GM21576 (cell line): ENCODE data around the gene ABCC4.
"Not testable (repeated sequence)": the region's sequence is repeated elsewhere in the genome, so short reads cannot be mapped to it uniquely, and the experiment has no call there.

Experiments used
- ATAC-seq: cut with Tn5 transposase; IDR thresholded peaks from one replicate; pipeline ENCODE4 v1.9.1; 2021; ENCODE audit warnings: mild to moderate bottlenecking, moderate library complexity; ENCODE audit not compliant: unreplicated experiment

ABCC4 gene

GRCh38 chr13:95229855-95230254 is 71.4 kb downstream of the ABCC4 start:
- ATAC-seq, result no peak

DNA sequence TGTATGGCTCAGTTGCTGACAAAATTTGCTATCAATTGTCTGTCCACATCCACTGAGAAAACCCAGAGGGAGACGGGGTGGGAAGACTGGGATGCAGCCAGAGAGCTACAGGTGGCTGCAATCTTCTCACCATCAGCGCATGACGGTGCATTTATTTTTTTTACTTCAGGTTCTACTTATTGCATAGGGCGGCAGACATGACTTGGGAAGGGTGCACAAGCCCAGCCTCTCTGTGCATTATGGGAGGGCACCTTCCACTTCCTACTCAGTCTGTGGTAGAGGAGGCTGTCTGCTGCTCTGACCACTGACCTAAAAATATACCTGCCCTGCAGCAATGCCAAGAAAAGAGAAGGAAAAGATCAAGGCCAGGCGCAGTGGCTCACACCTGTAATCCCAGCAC is 73.1 kb downstream of the ABCC4 start:
- ATAC-seq, result no peak

- peak; percentile 81 for ATAC-seq
Measured at GRCh38 chr13:95226932-95227695, 74.1 kb downstream of the ABCC4 start.

GRCh38 chr13:95226476-95226875 is 74.8 kb downstream of the ABCC4 start:
- peak; percentile 16 for ATAC-seq

DNA sequence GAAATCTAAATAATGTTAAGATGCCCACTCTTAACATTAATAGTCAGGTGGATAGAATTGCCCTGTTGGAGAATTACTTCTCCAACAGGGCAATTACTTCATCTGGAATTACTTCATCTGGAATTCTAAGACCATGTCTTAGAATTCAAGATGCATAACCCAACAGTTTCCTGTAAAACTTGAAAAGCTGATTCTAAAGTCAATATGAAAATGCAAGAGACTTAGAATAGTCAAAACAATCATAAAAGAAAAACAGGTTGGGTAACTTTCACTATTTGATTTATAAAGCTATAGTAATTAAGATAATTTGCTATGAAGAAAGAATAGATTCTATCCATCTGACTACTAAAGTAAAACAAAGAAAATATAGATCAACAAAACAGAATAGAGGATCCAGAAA is 75.2 kb downstream of the ABCC4 start:
- ATAC-seq, result no peak

DNA sequence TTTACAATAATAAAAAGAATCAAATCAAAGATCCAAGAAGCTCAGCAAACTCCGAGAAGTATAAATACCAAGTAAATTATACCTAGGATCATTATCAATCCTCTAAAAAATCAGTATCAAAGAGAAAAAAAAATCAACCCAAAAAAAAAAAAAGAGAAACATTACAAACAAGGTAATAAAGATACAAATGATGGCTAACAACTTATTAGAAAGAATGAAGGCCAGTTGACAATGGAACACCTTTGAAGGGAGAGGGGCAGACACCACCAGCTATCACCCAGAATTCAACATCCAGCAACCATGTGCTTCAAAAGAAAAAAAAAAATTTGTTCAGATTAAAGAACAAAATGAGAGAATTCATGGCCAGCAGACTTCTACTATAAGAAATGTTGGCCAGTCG is 77.2 kb downstream of the ABCC4 start:
- no peak for ATAC-seq

GRCh38 chr13:95222733-95223018 is 78.6 kb downstream of the ABCC4 start:
- peak; percentile 27 for ATAC-seq

DNA sequence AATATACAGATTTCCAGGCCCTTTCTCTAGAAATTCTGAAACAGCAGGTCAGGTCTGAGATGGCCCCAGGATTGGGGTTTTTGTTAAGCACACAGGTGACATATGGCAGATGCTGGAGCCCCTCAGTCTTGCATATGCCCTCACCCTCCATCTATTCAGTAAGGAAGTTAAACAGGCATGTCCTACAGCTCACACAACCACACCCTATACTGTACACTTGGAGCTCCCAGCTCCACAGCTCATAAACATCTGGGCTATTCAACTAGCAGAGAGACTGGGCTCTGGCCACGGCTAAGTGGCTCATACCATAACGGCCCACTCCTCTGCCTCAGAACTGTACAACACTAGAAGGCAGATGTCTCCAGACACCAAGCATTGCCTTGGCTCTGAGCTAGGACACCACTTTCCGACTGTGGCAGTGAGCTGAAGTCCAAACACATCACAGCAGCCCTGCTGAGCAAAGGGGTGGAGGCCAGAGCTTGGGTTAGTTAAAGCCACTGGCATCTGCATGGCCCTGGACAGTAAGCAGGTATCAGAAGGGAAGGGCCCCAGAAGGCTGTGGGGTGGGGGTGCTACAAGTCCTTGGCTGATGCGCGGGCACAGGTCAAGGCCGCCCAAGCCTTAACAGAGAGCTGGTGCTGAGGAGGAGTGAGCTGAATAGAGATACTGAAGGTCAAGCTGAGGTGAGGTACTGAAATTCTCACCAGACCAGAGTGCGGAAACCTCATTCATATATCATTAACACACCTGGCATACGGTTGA is 79.1 kb downstream of the ABCC4 start:
- peak; percentile 33 for ATAC-seq

- no peak for ATAC-seq
Measured at GRCh38 chr13:95220611-95221010, 80.6 kb downstream of the ABCC4 start.

GRCh38 chr13:95217920-95218830 is 83.1 kb downstream of the ABCC4 start:
- no peak for ATAC-seq

GRCh38 chr13:95216182-95216581 is 85.1 kb downstream of the ABCC4 start:
- ATAC-seq, result no peak

DNA sequence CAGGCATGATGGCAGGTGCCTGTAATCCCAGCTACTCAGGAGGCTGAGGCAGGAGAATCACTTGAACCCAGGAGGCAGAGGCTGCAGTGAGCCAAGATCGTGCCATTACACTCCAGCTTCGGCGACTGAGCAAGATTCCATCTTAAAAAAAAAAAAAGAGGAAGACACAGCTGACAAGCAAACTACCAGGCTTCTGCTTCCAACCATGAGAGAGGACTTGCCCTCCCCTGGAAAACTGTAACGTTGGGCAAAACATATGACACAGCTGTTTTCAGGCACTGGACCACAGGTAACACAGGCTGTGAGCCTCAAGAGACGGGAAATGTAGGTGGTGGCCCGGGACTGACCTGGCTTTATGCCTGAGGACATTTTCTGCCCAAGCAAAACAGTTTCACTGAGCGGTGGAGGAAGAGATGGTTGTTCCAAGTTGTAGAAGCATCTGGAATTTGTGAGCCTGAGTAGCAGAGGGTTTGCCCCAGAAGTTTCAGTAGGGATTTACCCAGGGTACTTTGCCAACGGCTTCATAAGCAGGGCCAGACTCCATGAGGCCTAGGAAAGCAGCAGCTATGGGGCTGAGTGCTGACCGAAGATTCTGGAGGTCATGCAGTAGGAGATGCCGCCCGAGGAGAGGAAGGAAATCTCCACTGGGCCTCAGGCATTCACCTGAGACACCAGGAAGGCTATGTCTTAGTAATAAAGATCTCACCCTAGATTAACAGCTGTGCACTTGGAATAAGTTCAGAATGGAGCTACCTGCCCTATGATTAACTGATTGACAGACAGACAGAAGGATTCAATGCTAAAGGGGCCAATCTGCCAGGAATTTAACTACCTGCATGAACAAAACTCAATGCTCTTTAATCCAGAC is 88.0 kb downstream of the ABCC4 start:
- no peak for ATAC-seq

DNA sequence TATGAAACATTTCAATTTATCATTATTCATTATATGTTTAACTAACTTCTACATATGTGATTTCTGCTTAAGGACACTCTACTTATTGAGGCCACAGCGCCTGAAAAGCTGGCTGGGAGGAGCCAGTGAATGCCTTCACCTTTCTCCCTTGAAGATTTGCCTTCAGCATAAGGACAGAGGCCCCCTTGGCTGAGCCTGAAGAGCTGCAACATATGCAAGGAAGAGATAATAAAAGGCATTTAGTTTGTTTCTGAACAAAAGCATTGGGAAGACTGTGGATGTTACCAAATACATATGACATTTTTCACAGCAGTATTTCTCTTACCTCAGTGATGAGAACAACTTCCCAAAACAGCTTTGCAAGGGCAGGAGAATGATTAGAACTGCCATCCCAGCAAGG is 92.1 kb downstream of the ABCC4 start:
- ATAC-seq, result no peak

DNA sequence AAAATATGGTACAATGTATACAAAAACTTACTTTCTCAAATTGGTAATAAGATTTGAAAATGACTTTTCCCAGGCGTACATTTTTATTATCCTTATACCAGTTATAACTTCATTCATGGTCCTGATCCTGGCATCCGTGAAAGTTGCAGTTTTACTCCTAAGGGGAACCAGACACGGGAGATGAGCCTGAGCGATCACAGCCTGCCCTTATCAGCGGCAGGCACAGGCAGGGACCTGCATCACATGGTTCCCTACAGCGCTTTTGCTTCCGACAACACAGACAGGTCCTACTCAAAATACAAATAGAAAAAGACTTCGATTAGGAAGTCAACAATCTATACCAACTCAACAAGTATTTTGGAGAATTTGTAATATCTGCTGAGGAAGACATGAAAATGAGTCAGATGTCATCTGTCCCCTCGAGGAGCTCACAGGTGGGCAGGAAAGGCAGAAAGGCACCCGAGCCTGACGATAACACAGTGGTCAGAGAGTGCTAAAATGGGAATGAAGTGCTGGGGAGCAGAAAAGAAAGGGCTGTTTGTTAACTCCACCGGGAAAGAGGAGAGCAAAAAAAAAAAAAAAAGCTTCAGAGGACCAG is 93.4 kb downstream of the ABCC4 start:
- peak; percentile 84 for ATAC-seq

GRCh38 chr13:95206116-95206515 is 95.1 kb downstream of the ABCC4 start:
- no peak for ATAC-seq

- no peak for ATAC-seq
Measured at GRCh38 chr13:95204231-95204765, 97.0 kb downstream of the ABCC4 start.

GRCh38 chr13:95201814-95202651 is 99.2 kb downstream of the ABCC4 start:
- ATAC-seq, result no peak

- not testable (repeated sequence) for ATAC-seq
Measured at GRCh38 chr13:95200386-95200957, 100.8 kb downstream of the ABCC4 start.

DNA sequence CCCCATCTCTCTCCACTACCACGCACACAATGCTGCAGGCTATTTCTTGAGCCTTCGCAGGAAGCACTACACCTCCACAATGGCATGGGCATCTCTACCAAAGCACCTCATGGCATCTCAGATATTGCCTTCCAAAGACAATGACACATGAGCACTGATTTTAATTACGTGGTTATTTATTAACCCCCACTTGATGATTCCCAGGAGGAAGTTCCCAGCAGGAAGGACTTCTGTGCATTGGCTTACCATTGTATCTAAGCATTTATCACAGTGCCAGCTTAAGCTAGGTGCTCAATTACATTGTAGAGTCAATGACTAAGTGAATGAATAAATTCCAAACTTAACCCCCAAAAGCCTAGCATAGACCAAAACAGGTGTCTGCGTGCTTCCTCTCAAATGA is 101.4 kb downstream of the ABCC4 start:
- no peak for ATAC-seq
